CD4-positive, alpha-beta memory T cell (primary cell): ENCODE data around the gene TMEM95. TPM values are rescaled to one million over a fixed set of nuclear protein-coding genes. Genes with fewer than 3 reads are reported as not detected.
"Not testable (repeated sequence)": the region's sequence is repeated elsewhere in the genome, so short reads cannot be mapped to it uniquely, and the experiment has no call there.

Experiments
- CTCF ChIA-PET: fragments of 350-600 bp; sonication (Branson Sonifier 250); formaldehyde crosslinking; loops from one replicate; lab custom pipeline; 2021; ENCODE audit warnings: inconsistent platforms; ENCODE audit not compliant: partially characterized antibody; lab: Charles Lee
- POLR2A ChIA-PET: fragments of 350-600 bp; sonication (Branson Sonifier 250); formaldehyde crosslinking; loops from one replicate; lab custom pipeline; 2021; ENCODE audit not compliant: partially characterized antibody; lab: Charles Lee
- DNase-seq, 5 donors: peaks; one replicate each; pipeline versions ENCODE4 v3.0.0 to v3.0.0-alpha.2; 2020 to 2022; ENCODE audit warnings: mixed read lengths in 1 of 5
- H3K27ac ChIP-seq: one replicate; pipeline ENCODE4 v1.7.0; 2013; ENCODE audit warnings: low read depth, low read length
- H3K27me3 ChIP-seq: 2 replicates; pipeline ENCODE4 v1.7.0; 2013; ENCODE audit warnings: mild to moderate bottlenecking, low read length, moderate library complexity; ENCODE audit not compliant: insufficient read depth
- H3K36me3 ChIP-seq: 2 replicates; pipeline ENCODE4 v1.7.0; 2013; ENCODE audit warnings: mild to moderate bottlenecking, low read length, moderate library complexity; ENCODE audit not compliant: insufficient read depth
- H3K4me1 ChIP-seq: 2 replicates; pipeline ENCODE4 v1.7.0; 2013; ENCODE audit warnings: mild to moderate bottlenecking, low read length, moderate library complexity; ENCODE audit not compliant: insufficient read depth
- H3K4me3 ChIP-seq, 2 donors: one replicate each; pipeline ENCODE4 v1.7.0; 2013; ENCODE audit warnings: low read length in 2 of 2, mild to moderate bottlenecking in 1 of 2
- H3K9me3 ChIP-seq, 2 donors: one replicate each; pipeline ENCODE4 v1.7.0; 2013; ENCODE audit warnings: low read length in 2 of 2, control low read depth in 1 of 2; ENCODE audit not compliant: control insufficient read depth in 1 of 2
- H3K27ac Mint-ChIP-seq, 7 donors: one replicate each; pipeline ENCODE4 v1.8.0; 2020 to 2021; ENCODE audit warnings: mixed read lengths in 7 of 7, mild to moderate bottlenecking in 6 of 7, inconsistent platforms in 3 of 7, moderate library complexity in 3 of 7
- H3K27me3 Mint-ChIP-seq, 2 donors: one replicate each; pipeline ENCODE4 v1.8.0; 2020 to 2021; ENCODE audit warnings: mixed read lengths in 2 of 2
- H3K36me3 Mint-ChIP-seq, 2 donors: one replicate each; pipeline ENCODE4 v1.8.0; 2020 to 2021; ENCODE audit warnings: mixed read lengths in 2 of 2, inconsistent platforms in 1 of 2, mild to moderate bottlenecking in 1 of 2
- H3K4me1 Mint-ChIP-seq, 4 donors: one replicate each; pipeline ENCODE4 v1.8.0; 2020 to 2021; ENCODE audit warnings: mixed read lengths in 4 of 4, mild to moderate bottlenecking in 1 of 4
- H3K4me3 Mint-ChIP-seq, 8 donors: one replicate each; pipeline ENCODE4 v1.8.0; 2020 to 2021; ENCODE audit warnings: mixed read lengths in 8 of 8, mild to moderate bottlenecking in 7 of 8, moderate library complexity in 6 of 8, inconsistent platforms in 3 of 8
- H3K9me3 Mint-ChIP-seq, 8 donors: one replicate each; pipeline ENCODE4 v1.8.0; 2020 to 2021; ENCODE audit warnings: mixed read lengths in 8 of 8, mild to moderate bottlenecking in 5 of 8, inconsistent platforms in 3 of 8, moderate library complexity in 1 of 8
- intact Hi-C: fragments of 100-400 bp; cut with micrococcal nuclease; formaldehyde crosslinking; loops from one replicate; pipeline ENCODE4 v1.15.1; 2023
- polyA plus RNA-seq, 2 donors: library from polyadenylated mRNA; unstranded; fragments of 300-500 nt; fragmentation: Illumina TruSeq; gene quantifications; one replicate each; pipeline ENCODE4 v1.2.3, GENCODE V29; 2021
- total RNA-seq, 2 experiments: library from RNA; stranded (reverse); gene quantifications; one replicate each; pipeline ENCODE4 v1.2.3, GENCODE V29; 2021

Gene TMEM95
- total and polyA plus RNA-seq, 4 experiments from 2014 or later, result not detected

GRCh38 chr17:7356072-7356549 is 1.2 kb downstream of the TMEM95 start:
- Mint-ChIP-seq H3K9me3 (peaks cover 0 to 1% (median 0%) of the 10 kb centered on the region in 8 donors), H3K27ac (peak overlapping the region in 1 of 7 donors; percentile 50), H3K36me3 (peaks cover 0 to 3% of the 10 kb centered on the region in 2 donors), H3K4me3 (peak overlapping the region in 1 of 8 donors; percentile 62), H3K27me3 (no peaks in the 10 kb centered on the region), H3K4me1 (peaks cover 14 to 34% (median 25%) of the 10 kb centered on the region in 4 donors)
- POLR2A ChIA-PET, result interaction anchor here (0.9 to 5.0 kb wide), 21 partner anchors 14 to 331 kb away, joined by 3 to 50 read pairs (median 5); partner anchors contain the start of genes ACAP1, GPS2, MPDU1 and PLSCR3
- H3K4me1 ChIP-seq, result peaks cover 27% of the 10 kb centered on the region
- H3K4me3 ChIP-seq, result no peak overlapping the region
- no peaks in the 10 kb centered on the region for H3K27me3 ChIP-seq
- peak; percentile 80 to 83 (median 81) for DNase-seq
- intact Hi-C loops, result loop anchor here (1.0 kb wide), 5 partner anchors 60 to 205 kb away; partner anchors contain the start of genes POLR2A, SENP3 and TMEM102
- CTCF ChIA-PET, result interaction anchor here (0.6 to 6.6 kb wide), 51 partner anchors 11 to 332 kb away, joined by 3 to 88 read pairs (median 4); partner anchors contain the start of genes ACAP1, FGF11, MPDU1 and NLGN2
- H3K27ac ChIP-seq, result no peak overlapping the region
- H3K9me3 ChIP-seq, result no peaks in the 10 kb centered on the region
- no peaks in the 10 kb centered on the region for H3K36me3 ChIP-seq

GRCh38 chr17:7356756-7357155 is 1.8 kb downstream of the TMEM95 start:
- H3K27me3 Mint-ChIP-seq, result no peaks in the 10 kb centered on the region
- DNase-seq, result no peak
- H3K4me1 ChIP-seq, result peaks cover 23% of the 10 kb centered on the region
- intact Hi-C loops, result loop anchor here (1.0 kb wide), 5 partner anchors 60 to 205 kb away; partner anchors contain the start of genes POLR2A, SENP3 and TMEM102
- no peak overlapping the region for H3K4me3 ChIP-seq
- POLR2A ChIA-PET, result interaction anchor here (1.0 to 5.0 kb wide), 10 partner anchors 20 to 233 kb away, joined by 3 to 50 read pairs (median 15); partner anchors contain the start of genes ACAP1, MPDU1, PLSCR3 and POLR2A
- no peak overlapping the region for H3K4me3 Mint-ChIP-seq
- CTCF ChIA-PET, result interaction anchor here (0.7 to 6.6 kb wide), 24 partner anchors 11 to 331 kb away, joined by 3 to 88 read pairs (median 8); partner anchors contain the start of genes ACAP1, FGF11, PLSCR3 and SENP3
- no peaks in the 10 kb centered on the region for H3K9me3 Mint-ChIP-seq
- no peak overlapping the region for H3K27ac Mint-ChIP-seq
- no peaks in the 10 kb centered on the region for H3K9me3 ChIP-seq
- H3K4me1 Mint-ChIP-seq, result peaks cover 12 to 30% (median 23%) of the 10 kb centered on the region in 4 donors
- no peaks in the 10 kb centered on the region for H3K27me3 ChIP-seq
- H3K36me3 ChIP-seq, result no peaks in the 10 kb centered on the region
- H3K36me3 Mint-ChIP-seq, result no peaks in the 10 kb centered on the region
- H3K27ac ChIP-seq, result no peak overlapping the region

- no peak overlapping the region for H3K4me3 Mint-ChIP-seq
- no peaks in the 10 kb centered on the region for H3K9me3 Mint-ChIP-seq
- no peak for DNase-seq
- peaks cover 19% of the 10 kb centered on the region for H3K4me1 ChIP-seq
- no peaks in the 10 kb centered on the region for H3K9me3 ChIP-seq
- intact Hi-C loops, result no loop called here
- CTCF ChIA-PET, result interaction anchor here (1.0 to 6.6 kb wide), 5 partner anchors 15 to 204 kb away, joined by 3 to 88 read pairs (median 30); partner anchors contain the start of genes FGF11, PLSCR3, SENP3 and TMEM102
- POLR2A ChIA-PET, result interaction anchor here (3.8 kb wide), 1 partner anchor 79 kb away, joined by 50 read pairs; the partner anchor contains the start of gene TMEM102
- H3K36me3 ChIP-seq, result no peaks in the 10 kb centered on the region
- no peaks in the 10 kb centered on the region for H3K27me3 ChIP-seq
- no peak overlapping the region for H3K27ac ChIP-seq
- no peaks in the 10 kb centered on the region for H3K36me3 Mint-ChIP-seq
- peaks cover 0 to 2% of the 10 kb centered on the region in 2 donors for H3K27me3 Mint-ChIP-seq
- no peak overlapping the region for H3K27ac Mint-ChIP-seq
- no peak overlapping the region for H3K4me3 ChIP-seq
- H3K4me1 Mint-ChIP-seq, result peaks cover 10 to 27% (median 21%) of the 10 kb centered on the region in 4 donors
These were observed 2.4 kb downstream of the TMEM95 start for GRCh38 chr17:7357381-7357780.

- Histone ChIP-seq H3K4me1 (no peaks in the 10 kb centered on the region), H3K36me3 (no peaks in the 10 kb centered on the region), H3K27ac (no peak overlapping the region), H3K4me3 (no peak overlapping the region), H3K27me3 (no peaks in the 10 kb centered on the region), H3K9me3 (no peaks in the 10 kb centered on the region)
- ChIA-PET POLR2A (interaction anchor here (1.9 to 2.0 kb wide), 2 partner anchors 23 to 74 kb away, joined by 6 to 8 read pairs; partner anchors contain the start of gene TMEM102), CTCF (interaction anchor here (0.6 to 2.8 kb wide), 5 partner anchors 9 to 239 kb away, joined by 3 to 10 read pairs (median 4); no protein-coding TSS in a partner anchor)
- no peak for DNase-seq
- Mint-ChIP-seq H3K27ac (peak overlapping the region in 1 of 7 donors; percentile 68), H3K4me1 (peaks cover 0 to 1% (median 0%) of the 10 kb centered on the region in 4 donors), H3K27me3 (peaks cover 2% of the 10 kb centered on the region in 2 donors), H3K36me3 (no peaks in the 10 kb centered on the region), H3K9me3 (no peaks in the 10 kb centered on the region), H3K4me3 (no peak overlapping the region)
- intact Hi-C loops, result no loop called here
These were observed 7.0 kb downstream of the TMEM95 start for GRCh38 chr17:7361906-7362305.

GRCh38 chr17:7363311-7363710 is 8.4 kb downstream of the TMEM95 start:
- Mint-ChIP-seq H3K27ac (no peak overlapping the region), H3K9me3 (no peaks in the 10 kb centered on the region), H3K4me3 (no peak overlapping the region), H3K27me3 (peaks cover 3% of the 10 kb centered on the region in 2 donors), H3K4me1 (peaks cover 0 to 1% (median 0%) of the 10 kb centered on the region in 4 donors), H3K36me3 (no peaks in the 10 kb centered on the region)
- intact Hi-C loops, result no loop called here
- POLR2A ChIA-PET, result no interaction called here
- Histone ChIP-seq H3K27ac (no peak overlapping the region), H3K27me3 (no peaks in the 10 kb centered on the region), H3K4me1 (no peaks in the 10 kb centered on the region), H3K9me3 (no peaks in the 10 kb centered on the region), H3K36me3 (no peaks in the 10 kb centered on the region), H3K4me3 (no peak overlapping the region)
- no peak for DNase-seq
- CTCF ChIA-PET, result no interaction called here

- CTCF ChIA-PET, H3K36me3 Mint-ChIP-seq: not testable (repeated sequence)
These were observed 11.0 kb downstream of the TMEM95 start for GRCh38 chr17:7365963-7366362.

GRCh38 chr17:7367083-7367482 is 12.1 kb downstream of the TMEM95 start:
- no peak overlapping the region for H3K4me3 Mint-ChIP-seq
- peaks cover 0 to 1% (median 0%) of the 10 kb centered on the region in 4 donors for H3K4me1 Mint-ChIP-seq
- H3K9me3 Mint-ChIP-seq, result no peaks in the 10 kb centered on the region
- no peak overlapping the region for H3K27ac Mint-ChIP-seq
- H3K27me3 ChIP-seq, result no peaks in the 10 kb centered on the region
- ChIA-PET POLR2A (no interaction called here), CTCF (interaction anchor here (1.6 to 2.4 kb wide), 2 partner anchors 10 to 11 kb away, joined by 3 to 10 read pairs; no protein-coding TSS in a partner anchor)
- H3K9me3 ChIP-seq, result no peaks in the 10 kb centered on the region
- no peak overlapping the region for H3K27ac ChIP-seq
- no peaks in the 10 kb centered on the region for H3K36me3 ChIP-seq
- no peaks in the 10 kb centered on the region for H3K36me3 Mint-ChIP-seq
- DNase-seq, result no peak
- intact Hi-C loops, result no loop called here
- H3K27me3 Mint-ChIP-seq, result peaks cover 4 to 6% of the 10 kb centered on the region in 2 donors
- no peak overlapping the region for H3K4me3 ChIP-seq
- H3K4me1 ChIP-seq, result no peaks in the 10 kb centered on the region

More at GRCh38 chr17:7365963-7366362, 11.0 kb downstream of the TMEM95 start:
- H3K27ac Mint-ChIP-seq, H3K9me3 ChIP-seq, H3K4me3 ChIP-seq, H3K27me3 Mint-ChIP-seq, H3K27ac ChIP-seq, H3K36me3 ChIP-seq, intact Hi-C loops, H3K9me3 Mint-ChIP-seq, H3K4me1 ChIP-seq, H3K4me1 Mint-ChIP-seq, DNase-seq, POLR2A ChIA-PET, H3K4me3 Mint-ChIP-seq, H3K27me3 ChIP-seq: not testable (repeated sequence)
